PFSK-1 (cell line): ENCODE measurements around the gene NDUFA13.

Source experiments
- FOXP2 ChIP-seq: optimal IDR thresholded peaks from 2 replicates; pipeline ENCODE3; 2011; ENCODE audit warnings: borderline replicate concordance, control low read depth, inconsistent platforms; ENCODE audit not compliant: insufficient read depth; ENCODE audit errors: extremely low read length, extremely low read depth
- POLR2AphosphoS5 ChIP-seq: IDR thresholded peaks from 2 replicates; pipeline ENCODE4 v1.6.1; 2012; ENCODE audit warnings: low read depth, mild to moderate bottlenecking, control low read depth, low read length, moderate library complexity
- SIN3A ChIP-seq: IDR thresholded peaks from 2 replicates; pipeline ENCODE4 v1.6.1; 2012; ENCODE audit warnings: mild to moderate bottlenecking, low read length, moderate library complexity, borderline replicate concordance; ENCODE audit not compliant: insufficient read depth
- TAF1 ChIP-seq: IDR thresholded peaks from 2 replicates; pipeline ENCODE4 v1.6.1; 2012; ENCODE audit warnings: low read length, control low read depth, borderline replicate concordance; ENCODE audit not compliant: insufficient read depth
- TF ChIP-seq, protein P1 (sequence below), 2 experiments: IDR thresholded peaks; 2 replicates each; pipeline versions ENCODE4 v1.6.1 to v1.8.0; 2011 to 2012; ENCODE audit warnings: low read depth in 2 of 2, low read length in 2 of 2, control low read depth in 1 of 2, inconsistent platforms in 1 of 2, mild to moderate bottlenecking in 1 of 2, moderate library complexity in 1 of 2; ENCODE audit not compliant: insufficient read depth in 1 of 2

The NDUFA13 gene

DNA sequence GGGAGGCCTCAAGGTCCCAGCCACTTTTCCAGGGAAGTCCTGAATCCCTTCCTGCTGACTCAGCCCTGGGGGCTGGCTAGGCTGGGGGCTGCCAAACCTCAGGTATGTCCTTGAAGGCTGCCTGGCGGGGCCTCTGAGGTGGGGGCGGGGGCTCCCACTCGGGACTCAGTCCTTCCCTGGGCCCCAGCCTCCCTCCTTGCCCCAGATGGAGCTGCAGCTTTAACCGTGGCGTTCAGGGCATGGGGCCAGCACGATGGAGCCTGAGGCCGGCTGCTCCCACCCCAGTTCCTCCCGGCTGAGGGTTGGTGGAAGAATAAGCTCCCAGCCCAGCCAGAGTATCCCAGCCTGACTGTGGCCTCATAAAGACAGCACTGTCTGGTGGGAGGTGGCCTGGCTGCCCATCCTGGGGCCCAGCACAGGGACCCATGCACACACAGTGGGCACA is 34.5 kb downstream of the NDUFA13 start:
- TF ChIP-seq FOXP2, result no peak
- TF ChIP-seq SIN3A, result no peak
- TF ChIP-seq, protein P1, sequence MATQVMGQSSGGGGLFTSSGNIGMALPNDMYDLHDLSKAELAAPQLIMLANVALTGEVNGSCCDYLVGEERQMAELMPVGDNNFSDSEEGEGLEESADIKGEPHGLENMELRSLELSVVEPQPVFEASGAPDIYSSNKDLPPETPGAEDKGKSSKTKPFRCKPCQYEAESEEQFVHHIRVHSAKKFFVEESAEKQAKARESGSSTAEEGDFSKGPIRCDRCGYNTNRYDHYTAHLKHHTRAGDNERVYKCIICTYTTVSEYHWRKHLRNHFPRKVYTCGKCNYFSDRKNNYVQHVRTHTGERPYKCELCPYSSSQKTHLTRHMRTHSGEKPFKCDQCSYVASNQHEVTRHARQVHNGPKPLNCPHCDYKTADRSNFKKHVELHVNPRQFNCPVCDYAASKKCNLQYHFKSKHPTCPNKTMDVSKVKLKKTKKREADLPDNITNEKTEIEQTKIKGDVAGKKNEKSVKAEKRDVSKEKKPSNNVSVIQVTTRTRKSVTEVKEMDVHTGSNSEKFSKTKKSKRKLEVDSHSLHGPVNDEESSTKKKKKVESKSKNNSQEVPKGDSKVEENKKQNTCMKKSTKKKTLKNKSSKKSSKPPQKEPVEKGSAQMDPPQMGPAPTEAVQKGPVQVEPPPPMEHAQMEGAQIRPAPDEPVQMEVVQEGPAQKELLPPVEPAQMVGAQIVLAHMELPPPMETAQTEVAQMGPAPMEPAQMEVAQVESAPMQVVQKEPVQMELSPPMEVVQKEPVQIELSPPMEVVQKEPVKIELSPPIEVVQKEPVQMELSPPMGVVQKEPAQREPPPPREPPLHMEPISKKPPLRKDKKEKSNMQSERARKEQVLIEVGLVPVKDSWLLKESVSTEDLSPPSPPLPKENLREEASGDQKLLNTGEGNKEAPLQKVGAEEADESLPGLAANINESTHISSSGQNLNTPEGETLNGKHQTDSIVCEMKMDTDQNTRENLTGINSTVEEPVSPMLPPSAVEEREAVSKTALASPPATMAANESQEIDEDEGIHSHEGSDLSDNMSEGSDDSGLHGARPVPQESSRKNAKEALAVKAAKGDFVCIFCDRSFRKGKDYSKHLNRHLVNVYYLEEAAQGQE (IDR thresholded peaks at IDR 0.05; ENCODE audit: insufficient read depth in 1 of 2, low read depth in 2 of 2, low read length in 2 of 2), result no peak
- no peak for TF ChIP-seq POLR2AphosphoS5
- no peak for TF ChIP-seq TAF1

DNA sequence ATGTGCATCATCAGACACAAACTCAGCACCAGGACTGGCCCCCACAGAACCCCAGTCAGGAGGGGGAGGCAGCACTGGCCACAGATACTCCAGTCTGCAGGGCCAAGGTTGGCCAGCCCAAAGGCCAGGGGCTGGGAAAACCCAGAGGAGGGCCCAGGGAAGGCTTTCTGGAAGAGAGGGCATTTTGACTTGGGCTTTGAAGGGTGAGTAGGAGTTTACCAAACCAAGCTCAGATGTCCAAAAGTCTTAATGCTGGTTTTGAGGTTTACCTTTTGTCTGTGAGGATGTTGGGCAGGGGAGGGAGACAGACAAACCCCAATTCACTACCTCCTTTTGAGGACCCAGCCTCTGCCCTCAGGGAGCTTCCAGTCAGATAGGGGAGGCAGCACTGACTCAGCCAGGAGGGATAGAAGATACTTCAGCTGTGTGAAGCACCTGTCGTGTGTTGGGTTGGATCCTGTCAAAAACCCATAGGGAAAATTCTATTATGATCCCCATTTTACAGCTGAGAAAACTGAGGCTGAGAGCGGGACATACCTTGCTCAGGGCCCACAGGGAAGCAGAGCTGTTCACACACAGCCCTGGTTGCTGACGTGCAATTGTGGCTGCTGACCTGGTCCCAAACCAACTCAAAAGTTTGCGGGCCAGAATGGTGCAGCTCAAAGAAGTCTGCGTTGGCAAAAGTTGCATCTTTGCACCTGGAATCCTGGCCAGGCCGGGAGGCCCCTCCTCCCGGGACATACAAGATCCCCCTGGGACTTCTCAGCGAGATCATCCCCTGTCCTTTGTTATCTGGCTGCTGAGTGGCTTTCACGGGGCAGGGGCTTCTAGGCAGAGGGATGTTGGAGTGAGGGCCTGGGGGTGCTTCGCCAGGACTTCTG is 35.2 kb downstream of the NDUFA13 start:
- TF ChIP-seq POLR2AphosphoS5 (no peak), SIN3A (no peak), TAF1 (no peak), FOXP2 (no peak)
- TF ChIP-seq, protein P1 (IDR thresholded peaks at IDR 0.05; ENCODE audit: insufficient read depth in 1 of 2, low read depth in 2 of 2, low read length in 2 of 2), result no peak

DNA sequence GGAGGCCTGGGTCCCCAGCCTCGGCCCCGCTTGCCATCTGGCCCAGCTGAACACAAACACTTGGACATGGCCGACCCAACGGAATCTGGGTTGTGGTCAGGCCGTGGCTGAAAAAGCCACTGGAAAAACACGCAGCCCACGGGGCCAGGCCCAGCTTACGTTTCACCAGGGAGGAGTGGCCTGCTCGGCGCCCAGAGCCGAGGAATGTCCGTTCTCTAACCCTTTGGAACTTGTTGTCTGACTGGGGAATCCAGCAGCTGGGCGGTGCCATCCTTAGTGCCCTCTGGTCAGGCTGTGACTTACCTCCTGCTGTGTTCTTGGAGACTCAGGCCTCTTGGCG is 35.8 kb downstream of the NDUFA13 start:
- TF ChIP-seq TAF1 (no peak), FOXP2 (no peak), POLR2AphosphoS5 (no peak), SIN3A (no peak)
- TF ChIP-seq, protein P1 (IDR thresholded peaks at IDR 0.05; ENCODE audit: insufficient read depth in 1 of 2, low read depth in 2 of 2, low read length in 2 of 2), result no peak

DNA sequence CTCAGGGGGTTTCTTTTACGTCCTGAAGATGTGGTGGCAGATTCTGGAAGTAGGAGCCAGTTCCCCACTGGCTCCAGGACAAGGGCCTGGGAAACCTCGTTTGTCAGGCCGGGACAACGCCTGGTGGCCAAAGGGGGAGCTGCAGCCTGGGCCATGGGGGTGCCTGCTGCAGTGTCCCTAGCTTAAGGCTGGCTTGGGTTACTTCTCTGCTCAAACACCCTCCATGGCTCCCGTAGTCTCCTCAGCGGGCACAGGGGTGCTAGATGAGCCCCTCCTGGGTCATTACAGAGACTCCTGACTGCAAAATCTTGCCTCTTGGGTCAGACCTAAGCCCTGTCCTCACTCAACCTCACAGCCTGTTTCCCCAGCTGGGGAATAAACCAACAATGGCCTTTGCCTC is 36.8 kb downstream of the NDUFA13 start:
- TF ChIP-seq SIN3A, result no peak
- TF ChIP-seq, protein P1 (IDR thresholded peaks at IDR 0.05; ENCODE audit: insufficient read depth in 1 of 2, low read depth in 2 of 2, low read length in 2 of 2), result no peak
- TF ChIP-seq POLR2AphosphoS5, result no peak
- TF ChIP-seq TAF1, result no peak
- no peak for TF ChIP-seq FOXP2

DNA sequence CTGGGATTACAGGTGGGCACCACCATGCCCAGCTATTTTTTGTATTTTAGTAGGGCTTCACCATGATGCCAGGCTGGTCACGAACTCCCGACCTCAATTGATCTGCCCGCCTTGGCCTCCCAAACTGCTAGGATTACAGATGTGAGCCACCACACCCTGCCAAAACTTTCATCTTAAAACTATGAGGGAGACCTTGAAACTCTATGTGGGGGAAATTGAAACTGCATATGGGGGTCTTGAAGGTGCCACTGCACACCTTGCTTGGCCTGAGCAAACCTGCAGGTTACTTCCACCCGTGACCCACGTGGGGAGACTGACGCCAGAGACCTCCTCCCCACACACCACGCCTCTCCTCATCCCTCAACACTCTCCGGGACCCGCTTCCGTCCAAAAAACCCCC is 37.6 kb downstream of the NDUFA13 start:
- TF ChIP-seq, protein P1 (IDR thresholded peaks at IDR 0.05; ENCODE audit: insufficient read depth in 1 of 2, low read depth in 2 of 2, low read length in 2 of 2), result no peak
- TF ChIP-seq FOXP2 (no peak), POLR2AphosphoS5 (no peak), TAF1 (no peak), SIN3A (no peak)
